GM19468 (cell line): ENCODE results near the gene CXorf49.
"Not testable (repeated sequence)": the region's sequence is repeated elsewhere in the genome, so short reads cannot be mapped to it uniquely, and the experiment has no call there.

ENCODE experiments used
- ATAC-seq: cut with Tn5 transposase; IDR thresholded peaks from one replicate; pipeline ENCODE4 v1.9.1; 2021; ENCODE audit warnings: mild to moderate bottlenecking, moderate library complexity, moderate number of reproducible peaks; ENCODE audit not compliant: unreplicated experiment; ENCODE audit errors: extremely low read depth

CXorf49 gene

GRCh38 chrX:71718185-71718584, at the start of gene CXorf49:
Gene CXorf49 (minus strand): TSS chrX:71718285. CDS start chrX:71718151, 134 bp downstream.
- not testable (repeated sequence) for ATAC-seq

GRCh38 chrX:71767134-71767533, 49.0 kb upstream of the CXorf49 start:
- ATAC-seq = not testable (repeated sequence)

GRCh38 chrX:71765613-71766012, 47.5 kb upstream of the CXorf49 start:
- not testable (repeated sequence) for ATAC-seq

- ATAC-seq = not testable (repeated sequence)
These were observed 46.7 kb upstream of the CXorf49 start for GRCh38 chrX:71764832-71765231.

GRCh38 chrX:71763049-71763448, 45.0 kb upstream of the CXorf49 start, which contains the start of gene CXorf49B:
Gene CXorf49B (plus strand): TSS chrX:71763349. CDS start chrX:71763424, 75 bp downstream.
- not testable (repeated sequence) for ATAC-seq

- not testable (repeated sequence) for ATAC-seq
These were observed 42.7 kb upstream of the CXorf49 start for GRCh38 chrX:71760688-71761281.

GRCh38 chrX:71720289-71720886, 2.3 kb upstream of the CXorf49 start:
- not testable (repeated sequence) for ATAC-seq

- not testable (repeated sequence) for ATAC-seq
These were observed 1.1 kb upstream of the CXorf49 start for GRCh38 chrX:71719195-71719594.

GRCh38 chrX:71716323-71716722, 1.8 kb downstream of the CXorf49 start:
- not testable (repeated sequence) for ATAC-seq

GRCh38 chrX:71715551-71715950, 2.5 kb downstream of the CXorf49 start:
- not testable (repeated sequence) for ATAC-seq

- ATAC-seq = not testable (repeated sequence)
These were observed 4.0 kb downstream of the CXorf49 start for GRCh38 chrX:71714064-71714463.

GRCh38 chrX:71702853-71703252, 15.2 kb downstream of the CXorf49 start:
- ATAC-seq = not testable (repeated sequence)

- ATAC-seq = not testable (repeated sequence)
These were observed 19.1 kb downstream of the CXorf49 start for GRCh38 chrX:71699023-71699344.

GRCh38 chrX:71698299-71699022, 19.6 kb downstream of the CXorf49 start:
- ATAC-seq = not testable (repeated sequence)

GRCh38 chrX:71697466-71698298, 20.4 kb downstream of the CXorf49 start:
- ATAC-seq = not testable (repeated sequence)

GRCh38 chrX:71696641-71697465, 21.2 kb downstream of the CXorf49 start:
- not testable (repeated sequence) for ATAC-seq

- ATAC-seq = no peak
These were observed 38.4 kb downstream of the CXorf49 start for GRCh38 chrX:71679575-71680207.

GRCh38 chrX:71677195-71677594, 40.9 kb downstream of the CXorf49 start:
- ATAC-seq = not testable (repeated sequence)
